Endothelial cell of umbilical vein (primary cell): ENCODE results near the gene ATG4D. TPM values are rescaled to one million over a fixed set of nuclear protein-coding genes. Genes with fewer than 3 reads are reported as not detected.

ENCODE experiments used
- BruUV-seq: library from RNA; stranded (reverse); fragments of 400-500 nt; replicated peaks from 2 replicates; lab custom pipeline; 2021; lab: Mats Ljungman, UMichigan
- CTCF ChIA-PET: fragments of 300-600, 350-600 bp; sonication (Branson Sonifier 250); formaldehyde crosslinking; loops from one replicate; lab custom pipeline; 2021; ENCODE audit warnings: antibody characterized with exemption, inconsistent platforms; lab: Charles Lee
- POLR2A ChIA-PET: fragments of 300-600, 350-600 bp; sonication (Branson Sonifier 250); formaldehyde crosslinking; loops from one replicate; lab custom pipeline; 2021; ENCODE audit warnings: antibody characterized with exemption, inconsistent platforms; lab: Charles Lee
- DNase-seq: peaks from one replicate; pipeline ENCODE4 v3.0.0-alpha.2; 2011; ENCODE audit warnings: low read depth, low spot score
- FAIRE-seq: peaks from 2 replicates; lab custom pipeline; 2011; peaks lifted over from hg19 to GRCh38; lab: Jason Lieb, UNC
- H2AFZ ChIP-seq: 2 replicates; pipeline ENCODE4 v1.6.0; 2012; ENCODE audit warnings: low read depth, low read length, control low read depth, inconsistent platforms
- H3K27ac ChIP-seq: 2 replicates; pipeline ENCODE4 v1.5.1; 2011; ENCODE audit warnings: low read depth, mild to moderate bottlenecking, control low read depth, low read length, moderate library complexity; ENCODE audit not compliant: insufficient read depth
- H3K27me3 ChIP-seq, 2 experiments: 2 replicates each; pipeline versions ENCODE4 v1.6.0 to v1.6.1; 2011; ENCODE audit warnings: low read length in 2 of 2, mixed read lengths in 1 of 2; ENCODE audit not compliant: control insufficient read depth in 2 of 2, insufficient read depth in 2 of 2
- H3K36me3 ChIP-seq, 2 experiments: 2 replicates in 1 of 2; 3 replicates in 1 of 2; pipeline ENCODE4 v1.5.1; 2011; ENCODE audit warnings: low read length in 2 of 2, mild to moderate bottlenecking in 1 of 2, moderate library complexity in 1 of 2; ENCODE audit not compliant: control insufficient read depth in 2 of 2, insufficient read depth in 2 of 2; ENCODE audit errors: extremely low read depth in 1 of 2
- H3K4me1 ChIP-seq: 3 replicates; pipeline ENCODE4 v1.5.1; 2011; ENCODE audit warnings: mild to moderate bottlenecking, low read length; ENCODE audit not compliant: control insufficient read depth, insufficient read depth; ENCODE audit errors: extremely low read depth
- H3K4me2 ChIP-seq: 2 replicates; pipeline ENCODE4 v1.6.1; 2011; ENCODE audit warnings: low read length, control low read depth, mixed read lengths; ENCODE audit not compliant: insufficient read depth
- H3K4me3 ChIP-seq, 3 experiments: fragments of 200-600 bp in 1 of 3; sonication (generic), shearing (Covaris generic) in 1 of 3; replicated peaks in 1 of 3; 2 replicates each; pipeline ENCODE4 v1.5.1; 2011 to 2016; ENCODE audit warnings: control low read depth in 3 of 3, low read length in 3 of 3, mild to moderate bottlenecking in 2 of 3, inconsistent platforms in 1 of 3, low read depth in 1 of 3, moderate library complexity in 1 of 3; ENCODE audit not compliant: insufficient read depth in 1 of 3
- H3K79me2 ChIP-seq: 2 replicates; pipeline ENCODE4 v1.6.0; 2012; ENCODE audit warnings: low read length, inconsistent platforms; ENCODE audit not compliant: control insufficient read depth, insufficient read depth
- H3K9ac ChIP-seq: replicated peaks from 2 replicates; pipeline ENCODE3; 2011; ENCODE audit warnings: low read length, control low read depth; ENCODE audit not compliant: insufficient read depth; ENCODE audit errors: extremely low read depth
- H3K9me1 ChIP-seq: replicated peaks from 3 replicates; pipeline ENCODE4 v1.6.0; 2011; ENCODE audit warnings: mild to moderate bottlenecking, low read length; ENCODE audit not compliant: control insufficient read depth, insufficient read depth; ENCODE audit errors: extremely low read depth
- H3K9me3 ChIP-seq: replicated peaks from 2 replicates; pipeline ENCODE4 v1.5.1; 2012; ENCODE audit warnings: low read length, inconsistent platforms; ENCODE audit not compliant: control insufficient read depth, insufficient read depth
- H4K20me1 ChIP-seq: replicated peaks from 2 replicates; pipeline ENCODE3; 2011; ENCODE audit warnings: mild to moderate bottlenecking, low read length; ENCODE audit not compliant: control insufficient read depth, insufficient read depth; ENCODE audit errors: extremely low read depth
- CTCF ChIP-seq, 2 donors: IDR thresholded peaks; 1 replicate in 1 of 2; 2 replicates in 1 of 2; pipeline ENCODE4 v1.5.1; 2011; ENCODE audit warnings: low read length in 2 of 2, mild to moderate bottlenecking in 2 of 2, moderate library complexity in 2 of 2, control low read depth in 1 of 2, inconsistent platforms in 1 of 2, low read depth in 1 of 2; ENCODE audit not compliant: insufficient read depth in 1 of 2; ENCODE audit errors: extremely low read depth in 1 of 2
- EZH2 ChIP-seq: IDR thresholded peaks from 2 replicates; pipeline ENCODE4 v1.6.1; 2012; ENCODE audit warnings: borderline replicate concordance, low read depth, mild to moderate bottlenecking, moderate library complexity, low read length, inconsistent platforms; ENCODE audit not compliant: severe bottlenecking
- FOS ChIP-seq: IDR thresholded peaks from 2 replicates; pipeline ENCODE4 v1.6.1; 2011; ENCODE audit warnings: mild to moderate bottlenecking, low read length, moderate library complexity, borderline replicate concordance; ENCODE audit not compliant: insufficient read depth
- GATA2 ChIP-seq: IDR thresholded peaks from 2 replicates; pipeline ENCODE4 v1.7.0; 2011; ENCODE audit warnings: low read depth, mild to moderate bottlenecking, moderate library complexity, mixed read lengths, low read length; ENCODE audit not compliant: insufficient read length, insufficient read depth
- JUN ChIP-seq: IDR thresholded peaks from 2 replicates; pipeline ENCODE4 v1.6.1; 2011; ENCODE audit warnings: borderline replicate concordance, low read depth; ENCODE audit not compliant: insufficient read length, insufficient read depth
- MAX ChIP-seq: IDR thresholded peaks from 2 replicates; pipeline ENCODE4 v1.6.1; 2011; ENCODE audit not compliant: insufficient read depth, insufficient read length
- MYC ChIP-seq: IDR thresholded peaks from one replicate; pipeline ENCODE4 v1.6.1; 2011; ENCODE audit warnings: mild to moderate bottlenecking, low read depth, low read length
- POLR2A ChIP-seq: IDR thresholded peaks from 2 replicates; pipeline ENCODE4 v1.6.1; 2012; ENCODE audit warnings: low read depth, mild to moderate bottlenecking, control low read depth, low read length
- POLR2AphosphoS5 ChIP-seq: IDR thresholded peaks from 2 replicates; pipeline ENCODE4 v1.6.1; 2012; ENCODE audit warnings: low read depth, mild to moderate bottlenecking, control low read depth, low read length, moderate library complexity; ENCODE audit not compliant: insufficient read depth
- dilution Hi-C: fragments of 300-500 bp; cut with MboI; formaldehyde crosslinking; loops from one replicate; pipeline ENCODE4 v1.15.0; 2019; ENCODE audit warnings: low sequenced_read_pairs; ENCODE audit not compliant: extremely low pct_ligation_motif_present
- intact Hi-C: fragments of 100-400 bp; cut with micrococcal nuclease; formaldehyde crosslinking; loops from one replicate; pipeline ENCODE4 v1.10.0; 2022
- polyA plus RNA-seq, 4 experiments: library from polyadenylated mRNA; depleted of rRNA in 3 of 4; stranded (reverse) in 3 of 4; unstranded in 1 of 4; fragments of >200 nt; gene quantifications; 2 replicates each; pipeline versions ENCODE4 v1.2.1 to v1.2.3, GENCODE V29; 2011 to 2012; ENCODE audit warnings: missing spikeins in 1 of 4
- total RNA-seq: library from RNA; stranded (reverse); gene quantifications from 2 replicates; pipeline ENCODE4 v1.2.3, GENCODE V29; 2021

Gene ATG4D
- total and polyA plus RNA-seq, 2 donors (not counting 3 experiments of a cell fraction or from before 2014, with no cell fraction given) = 19.8 to 24.9 TPM

- no peak overlapping the region for H3K27ac ChIP-seq
- H4K20me1 ChIP-seq = no peaks in the 10 kb centered on the region
- dilution Hi-C loops = no loop called here
- no peak overlapping the region for H3K4me3 ChIP-seq
- ChIA-PET POLR2A (no interaction called here), CTCF (interaction anchor here (4.8 to 9.1 kb wide), 2 partner anchors 63 to 117 kb away, joined by 135 to 654 read pairs; partner anchors contain the start of gene QTRT1)
- peaks cover 10% of the 10 kb centered on the region in 2 experiments for H3K27me3 ChIP-seq
- H2AFZ ChIP-seq = no peak overlapping the region
- no peaks in the 10 kb centered on the region for H3K4me1 ChIP-seq
- H3K9me3 ChIP-seq = no peaks in the 10 kb centered on the region
- intact Hi-C loops = loop anchor here (5.0 kb wide), 1 partner anchor 44 kb away; the partner anchor contains the start of gene SLC44A2
- H3K4me2 ChIP-seq = no peak overlapping the region
- H3K79me2 ChIP-seq = no peaks in the 10 kb centered on the region
- H3K9ac ChIP-seq = no peak overlapping the region
- no peaks in the 10 kb centered on the region for H3K9me1 ChIP-seq
- no TSS peak for BruUV-seq
- FAIRE-seq = no peak
- no peaks in the 10 kb centered on the region for H3K36me3 ChIP-seq
- DNase-seq = no peak
- TF ChIP-seq JUN = no peak
- no peak for TF ChIP-seq GATA2
- no peak for TF ChIP-seq EZH2
- no peak for TF ChIP-seq FOS
- no peak for TF ChIP-seq POLR2AphosphoS5
- TF ChIP-seq POLR2A = no peak
- no peak for TF ChIP-seq MAX
- TF ChIP-seq MYC = no peak
- no peak for TF ChIP-seq CTCF (IDR thresholded peaks at IDR 0.05; ENCODE audit: extremely low read depth in 1 of 2, insufficient read depth in 1 of 2, low read depth in 1 of 2, low read length in 2 of 2)
Measured at GRCh38 chr19:10583036-10583776, 39.5 kb downstream of the ATG4D start.
